RWPE1 (cell line): ENCODE measurements around the gene DENND1A.
"Not testable (repeated sequence)": the region's sequence is repeated elsewhere in the genome, so short reads cannot be mapped to it uniquely, and the experiment has no call there.

Source experiments
- CTCF ChIA-PET: fragments of 350-600 bp; sonication (Branson Sonifier 250); formaldehyde crosslinking; extraction: SDS; loops from one replicate; lab custom pipeline; 2021; lab: Yijun Ruan, JAX
- POLR2A ChIA-PET: fragments of 400-600 bp; formaldehyde crosslinking; extraction: SDS; loops from one replicate; lab custom pipeline; 2020; ENCODE audit warnings: antibody characterized with exemption; ENCODE audit not compliant: low non-redundant PET; lab: Yijun Ruan, JAX
- DNase-seq: peaks from one replicate; pipeline ENCODE4 v3.0.0; 2012; ENCODE audit warnings: low spot score
- H3K27ac ChIP-seq: fragments of 450-650 bp; 2 replicates; pipeline ENCODE4 v1.5.1; 2017
- TF ChIP-seq, protein P1 (sequence below): fragments of 450-650 bp; conservative IDR thresholded peaks from 2 replicates; pipeline ENCODE4 v1.5.1; 2017; ENCODE audit warnings: low read depth, mild to moderate bottlenecking

DENND1A gene

DNA sequence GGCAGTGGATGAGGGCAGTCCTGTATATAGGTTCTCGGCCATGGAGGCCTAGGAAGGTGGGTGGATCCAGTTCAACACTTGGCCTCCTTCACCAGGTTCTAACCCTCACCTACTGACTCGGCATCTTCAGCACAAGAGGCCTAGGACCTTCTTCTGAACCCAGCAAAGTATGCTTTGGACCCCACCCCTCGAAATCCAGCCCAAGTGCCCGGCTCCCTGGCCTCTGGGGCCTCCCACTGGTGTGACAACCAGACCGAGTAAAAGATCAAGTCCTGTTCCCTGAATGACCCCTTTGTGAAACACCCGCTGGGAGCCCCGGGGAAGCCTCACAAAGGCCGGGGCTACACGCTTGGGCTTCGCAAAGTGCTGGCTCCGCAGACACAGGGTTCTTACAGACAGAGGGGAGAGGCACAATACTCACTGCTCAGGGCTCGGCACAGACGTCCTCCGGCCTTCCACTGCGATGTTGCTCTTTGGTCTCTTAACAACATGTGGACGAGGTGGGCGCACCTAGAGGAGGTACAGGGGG, 526.9 kb downstream of the DENND1A start:
- POLR2A ChIA-PET: no interaction called here
- no peak overlapping the region for H3K27ac ChIP-seq
- CTCF ChIA-PET: interaction anchor here (0.6 to 1.5 kb wide), 2 partner anchors 17 to 1190 kb away, joined by 4 to 5 read pairs; no protein-coding TSS in a partner anchor
- no peak for DNase-seq
- TF ChIP-seq, protein P1, sequence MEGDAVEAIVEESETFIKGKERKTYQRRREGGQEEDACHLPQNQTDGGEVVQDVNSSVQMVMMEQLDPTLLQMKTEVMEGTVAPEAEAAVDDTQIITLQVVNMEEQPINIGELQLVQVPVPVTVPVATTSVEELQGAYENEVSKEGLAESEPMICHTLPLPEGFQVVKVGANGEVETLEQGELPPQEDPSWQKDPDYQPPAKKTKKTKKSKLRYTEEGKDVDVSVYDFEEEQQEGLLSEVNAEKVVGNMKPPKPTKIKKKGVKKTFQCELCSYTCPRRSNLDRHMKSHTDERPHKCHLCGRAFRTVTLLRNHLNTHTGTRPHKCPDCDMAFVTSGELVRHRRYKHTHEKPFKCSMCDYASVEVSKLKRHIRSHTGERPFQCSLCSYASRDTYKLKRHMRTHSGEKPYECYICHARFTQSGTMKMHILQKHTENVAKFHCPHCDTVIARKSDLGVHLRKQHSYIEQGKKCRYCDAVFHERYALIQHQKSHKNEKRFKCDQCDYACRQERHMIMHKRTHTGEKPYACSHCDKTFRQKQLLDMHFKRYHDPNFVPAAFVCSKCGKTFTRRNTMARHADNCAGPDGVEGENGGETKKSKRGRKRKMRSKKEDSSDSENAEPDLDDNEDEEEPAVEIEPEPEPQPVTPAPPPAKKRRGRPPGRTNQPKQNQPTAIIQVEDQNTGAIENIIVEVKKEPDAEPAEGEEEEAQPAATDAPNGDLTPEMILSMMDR: no peak

DNA sequence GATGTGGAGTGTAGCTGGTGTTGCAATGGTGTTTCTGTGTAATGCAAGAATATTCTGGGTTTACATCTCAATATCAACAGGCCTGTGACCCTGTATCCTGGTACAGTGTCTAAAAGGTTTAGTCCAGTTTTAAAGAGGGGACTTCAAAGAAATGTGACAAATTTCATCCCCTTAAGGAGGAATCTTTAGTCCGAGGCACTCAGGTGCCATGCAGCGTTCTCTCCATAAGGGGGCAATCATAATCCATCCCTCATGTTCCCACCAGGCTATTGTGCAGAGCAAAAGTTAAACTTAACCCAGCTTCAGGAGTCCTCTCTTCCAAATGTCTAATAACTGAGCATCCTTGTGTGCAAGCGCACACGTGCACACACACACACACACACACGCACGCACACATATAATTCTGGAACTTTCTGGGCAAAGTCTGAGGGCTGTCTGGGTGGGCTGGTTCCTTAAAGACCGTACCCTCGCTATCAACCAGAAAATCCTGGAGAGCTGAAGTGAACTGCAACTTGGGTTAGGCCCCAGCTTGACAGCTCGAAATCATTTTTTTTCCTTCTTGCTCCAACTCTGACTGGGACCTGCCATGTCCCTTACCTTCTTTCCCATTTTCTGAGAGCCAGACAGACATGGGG, 527.9 kb downstream of the DENND1A start:
- POLR2A ChIA-PET: no interaction called here
- CTCF ChIA-PET: interaction anchor here (0.5 to 1.3 kb wide), 5 partner anchors 58 to 639 kb away, joined by 3 to 4 read pairs (median 4); no protein-coding TSS in a partner anchor
- TF ChIP-seq, protein P1: peak; percentile 82
- peak; percentile 88 for DNase-seq
- H3K27ac ChIP-seq: no peak overlapping the region

DNA sequence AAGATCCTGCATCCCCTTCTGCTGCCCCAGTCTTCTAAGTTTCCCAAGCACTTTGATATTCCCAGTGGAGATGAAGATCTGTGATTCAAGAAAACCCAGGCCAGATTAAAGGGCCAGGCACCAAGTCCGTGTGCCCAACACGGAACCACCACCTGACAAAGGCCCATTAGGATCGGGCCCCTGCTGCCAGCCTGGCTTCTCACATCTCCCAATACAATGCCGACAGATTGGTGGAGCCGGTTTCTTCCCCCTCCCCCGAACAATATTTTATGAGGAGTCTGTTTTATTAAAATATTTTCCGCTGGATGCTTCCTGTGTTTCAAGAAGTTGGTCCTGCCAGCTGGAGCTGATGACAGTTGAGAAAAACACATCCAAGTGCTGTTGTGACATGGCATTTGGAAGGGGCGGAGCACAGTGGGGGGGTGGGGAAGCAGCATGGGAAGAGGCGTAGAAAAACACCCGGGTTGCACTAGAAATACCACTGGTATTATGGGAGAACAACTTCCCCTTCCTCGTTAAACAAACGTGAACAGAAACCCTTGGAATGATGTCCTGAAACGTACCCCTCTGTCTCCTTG, 528.9 kb downstream of the DENND1A start:
- no peak overlapping the region for H3K27ac ChIP-seq
- DNase-seq: no peak
- TF ChIP-seq, protein P1: no peak
- ChIA-PET CTCF (interaction anchor here (0.5 to 1.3 kb wide), 2 partner anchors 233 to 640 kb away, joined by 3 to 4 read pairs; no protein-coding TSS in a partner anchor), POLR2A (no interaction called here)

DNA sequence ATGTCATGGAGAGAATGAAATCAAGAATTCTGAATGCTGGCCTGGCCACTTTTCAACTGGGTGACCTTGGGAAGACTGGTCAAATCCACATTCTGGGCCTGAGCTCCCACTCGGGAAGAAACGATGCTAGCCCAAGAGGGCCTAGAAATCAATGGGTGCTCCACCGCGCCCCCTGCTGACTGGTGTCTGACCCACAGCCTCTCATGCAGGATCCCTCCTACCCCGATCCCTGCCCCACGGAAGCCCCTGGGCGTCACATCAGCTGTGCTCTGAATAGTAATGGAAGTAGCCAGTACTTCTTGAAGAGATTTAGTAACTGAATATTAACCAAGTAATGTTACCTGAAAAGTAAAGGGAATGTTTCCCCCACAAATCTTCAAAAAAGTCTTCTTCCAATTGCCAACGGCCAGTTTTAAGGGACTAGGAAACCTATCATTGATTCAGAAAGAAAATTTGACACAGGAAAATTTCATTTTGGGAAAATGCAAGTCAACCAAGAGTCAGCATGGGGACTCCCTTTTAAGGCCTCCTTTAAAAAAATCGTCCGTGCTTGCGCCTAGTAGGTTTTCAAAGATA, 530.0 kb downstream of the DENND1A start:
- DNase-seq: no peak
- TF ChIP-seq, protein P1: peak; percentile 23; the same call in 1 of the 2 replicates
- no peak overlapping the region for H3K27ac ChIP-seq
- POLR2A ChIA-PET: no interaction called here
- CTCF ChIA-PET: interaction anchor here (0.5 to 0.9 kb wide), 5 partner anchors 19 to 1576 kb away, joined by 3 to 7 read pairs (median 4); no protein-coding TSS in a partner anchor

DNA sequence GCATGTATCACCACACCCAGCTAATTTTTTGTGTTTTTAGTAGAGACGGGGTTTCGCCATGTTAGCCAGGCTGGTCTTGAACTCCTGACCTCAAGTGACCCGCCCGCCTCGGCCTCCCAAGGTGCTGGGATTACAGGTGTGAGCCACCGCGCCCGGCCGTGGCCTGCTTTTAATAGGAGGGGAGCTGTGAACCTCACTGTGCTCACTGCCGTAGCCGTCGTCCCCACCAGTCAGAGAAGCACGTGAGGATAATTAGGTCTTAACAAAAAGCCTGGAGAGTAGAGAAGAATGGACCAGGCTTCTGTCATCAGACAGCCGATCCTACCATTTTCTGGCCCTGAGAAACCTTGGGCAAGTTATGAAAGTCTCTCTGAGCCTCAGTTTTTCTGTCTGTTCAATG, 531.0 kb downstream of the DENND1A start:
- POLR2A ChIA-PET: not testable (repeated sequence)

DNA sequence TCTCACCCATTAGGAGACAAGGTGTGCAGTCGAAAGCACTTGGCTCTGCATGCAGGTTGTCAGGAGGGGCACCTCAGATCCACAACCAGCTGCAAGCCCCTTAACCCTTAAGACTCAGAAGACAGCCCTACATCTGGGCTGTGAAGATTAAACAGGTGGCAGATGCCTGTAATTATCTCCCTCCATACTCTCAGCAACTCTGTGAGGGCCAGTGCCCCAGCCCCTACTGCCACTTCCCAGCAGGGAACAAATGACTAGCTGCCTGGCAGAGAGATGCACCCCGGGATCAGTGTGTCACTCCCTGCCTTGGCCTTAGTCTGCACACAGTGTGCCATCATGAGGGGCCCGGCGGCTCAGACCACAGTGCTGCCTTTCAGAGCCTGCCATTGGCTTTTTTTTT, 532.0 kb downstream of the DENND1A start:
- POLR2A ChIA-PET: no interaction called here
- no peak for DNase-seq
- H3K27ac ChIP-seq: no peak overlapping the region
- CTCF ChIA-PET: interaction anchor here (0.6 kb wide), 1 partner anchor 10 kb away, joined by 3 read pairs; no protein-coding TSS in a partner anchor
- TF ChIP-seq, protein P1: no peak

More for the DNA sequence above, 531.0 kb downstream of the DENND1A start:
- H3K27ac ChIP-seq, DNase-seq: not testable (repeated sequence)
- CTCF ChIA-PET: interaction anchor here (0.7 kb wide), 1 partner anchor 42 kb away, joined by 3 read pairs; no protein-coding TSS in a partner anchor
